Stimulated activated CD8-positive, alpha-beta memory T cell treated with anti-CD3 and anti-CD28 coated beads, Interleukin-2, amount 100 ng/mL, for 1 hour (primary cell): ENCODE data around the gene SUMO2.
A peak's percentile ranks its signal among the peaks of the same experiment; 100 is the strongest.
"Not testable (repeated sequence)": the region's sequence is repeated elsewhere in the genome, so short reads cannot be mapped to it uniquely, and the experiment has no call there.

ENCODE experiments used
- DNase-seq, 2 donors: peaks; one replicate each; pipeline ENCODE4 v3.0.0-alpha.2; 2020; ENCODE audit warnings: low read depth in 2 of 2

Gene SUMO2

GRCh38 chr17:75181608-75182318 lies 996 bp downstream of the SUMO2 start:
- DNase-seq: peak in 1 of 2 donors; percentile 16

- DNase-seq: no peak
These were observed 1.6 kb downstream of the SUMO2 start for GRCh38 chr17:75181110-75181509.

- DNase-seq: no peak
These were observed 4.3 kb downstream of the SUMO2 start for GRCh38 chr17:75178453-75178852.

- no peak for DNase-seq
These were observed 6.1 kb downstream of the SUMO2 start for GRCh38 chr17:75176625-75177024.

DNA sequence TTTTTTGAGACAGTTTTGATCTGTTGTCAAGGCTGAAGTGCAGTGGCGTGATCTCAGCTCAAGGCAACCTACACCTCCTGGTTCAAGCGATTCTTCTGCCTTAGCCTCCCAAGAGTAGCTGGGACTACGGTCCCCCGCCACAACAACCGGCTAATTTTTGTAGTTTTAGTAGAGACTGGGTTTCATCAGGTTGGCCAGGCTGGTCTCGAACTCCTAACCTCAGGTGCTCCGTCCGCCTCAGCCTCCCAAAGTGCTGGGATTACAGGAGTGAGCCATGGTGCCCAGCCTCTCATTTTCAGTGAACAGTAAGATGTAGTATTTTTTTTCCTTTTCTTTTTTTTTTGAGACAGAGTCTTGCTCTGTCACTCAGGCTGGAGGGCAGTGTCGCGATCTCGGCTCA lies 7.8 kb downstream of the SUMO2 start:
- DNase-seq: no peak

DNA sequence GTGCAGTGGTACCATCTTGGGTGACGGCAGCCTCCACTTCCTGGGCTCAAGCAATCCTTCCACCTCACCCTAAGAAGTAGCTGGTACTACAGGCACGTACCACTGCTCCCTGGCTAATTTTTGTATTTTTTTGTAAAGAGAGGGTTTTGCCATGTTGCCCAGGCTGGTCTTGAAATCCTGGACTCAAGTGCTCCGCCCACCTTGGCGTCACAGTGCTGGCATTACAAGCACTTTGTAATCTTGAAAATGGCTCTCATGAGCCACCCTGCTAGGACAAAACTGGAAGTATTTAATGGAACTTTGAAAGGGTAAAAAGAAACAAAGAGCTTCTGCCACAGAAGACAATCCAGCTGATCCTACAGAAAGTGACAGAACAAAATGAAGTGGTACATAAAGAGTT lies 9.2 kb downstream of the SUMO2 start:
- DNase-seq: no peak

DNA sequence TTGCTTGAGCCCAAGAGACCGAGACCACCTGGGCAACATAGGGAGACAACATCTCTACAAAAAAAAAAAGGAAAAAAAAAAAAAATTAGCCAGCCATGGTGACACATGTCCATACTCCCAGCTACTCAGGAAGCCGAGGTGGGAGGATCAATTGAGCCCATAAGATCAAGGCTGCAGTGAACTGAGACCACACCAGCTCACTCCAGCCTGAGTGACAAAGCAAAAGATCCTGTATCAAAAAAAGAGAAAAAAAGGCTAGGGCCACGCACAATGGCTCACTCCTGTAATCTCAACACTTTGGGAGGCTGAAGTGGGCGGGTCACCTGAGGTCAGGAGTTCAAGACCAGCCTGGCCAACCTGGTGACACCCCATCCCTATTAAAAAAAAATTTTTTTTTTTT lies 13.8 kb downstream of the SUMO2 start:
- no peak for DNase-seq

- not testable (repeated sequence) for DNase-seq
These were observed 18.2 kb downstream of the SUMO2 start for GRCh38 chr17:75164606-75165005.

DNA sequence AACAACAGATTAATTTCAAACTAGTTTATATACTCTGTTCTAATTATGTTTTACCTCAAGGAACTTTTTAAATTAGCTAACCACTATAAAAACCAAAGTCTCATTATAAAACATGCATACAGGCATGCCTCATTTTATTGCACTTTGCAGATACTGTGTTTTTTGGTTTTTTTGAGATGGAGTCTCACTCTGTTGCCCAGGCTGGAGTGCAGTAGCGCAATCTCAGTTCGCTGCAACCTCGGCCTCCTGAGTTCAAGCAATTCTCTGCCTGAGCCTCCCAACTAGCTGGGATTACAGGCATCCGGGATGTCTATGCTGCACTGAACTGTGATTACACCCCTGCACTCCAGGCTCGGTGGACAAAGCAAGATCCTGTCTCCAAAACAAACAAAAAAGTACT lies 19.7 kb downstream of the SUMO2 start:
- DNase-seq: no peak

- DNase-seq: no peak
These were observed 22.5 kb downstream of the SUMO2 start for GRCh38 chr17:75160211-75160610.

- DNase-seq: no peak
These were observed 23.3 kb downstream of the SUMO2 start for GRCh38 chr17:75159196-75160031.

DNA sequence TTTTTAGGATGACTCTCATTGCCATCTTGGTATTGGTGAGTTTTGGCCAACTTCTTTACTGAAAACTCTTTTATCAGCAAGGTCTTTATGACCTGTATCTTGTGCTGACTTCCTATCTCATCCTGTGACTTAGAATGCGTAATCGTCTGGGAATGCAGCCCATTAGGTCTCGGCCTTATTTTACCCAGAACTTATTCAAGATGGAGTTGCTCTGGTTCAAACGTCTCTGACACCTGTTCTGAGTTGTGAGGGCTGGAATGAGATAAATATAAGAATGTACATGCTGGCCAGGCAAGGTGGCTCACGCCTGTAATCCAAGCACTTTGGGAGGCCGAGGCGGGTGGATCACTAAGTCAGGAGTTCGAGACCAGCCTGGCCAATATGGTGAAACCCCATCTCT lies 24.3 kb downstream of the SUMO2 start:
- DNase-seq: not testable (repeated sequence)

- DNase-seq: no peak
These were observed 27.6 kb downstream of the SUMO2 start for GRCh38 chr17:75155191-75155601.

- DNase-seq: peak; percentile 94 to 95
These were observed 28.3 kb downstream of the SUMO2 start, which contains the start of gene JPT1 for GRCh38 chr17:75154195-75155106. TSS of gene JPT1 (minus strand) at chr17:75154512. CDS start at chr17:75154397, 115 bp downstream.

DNA sequence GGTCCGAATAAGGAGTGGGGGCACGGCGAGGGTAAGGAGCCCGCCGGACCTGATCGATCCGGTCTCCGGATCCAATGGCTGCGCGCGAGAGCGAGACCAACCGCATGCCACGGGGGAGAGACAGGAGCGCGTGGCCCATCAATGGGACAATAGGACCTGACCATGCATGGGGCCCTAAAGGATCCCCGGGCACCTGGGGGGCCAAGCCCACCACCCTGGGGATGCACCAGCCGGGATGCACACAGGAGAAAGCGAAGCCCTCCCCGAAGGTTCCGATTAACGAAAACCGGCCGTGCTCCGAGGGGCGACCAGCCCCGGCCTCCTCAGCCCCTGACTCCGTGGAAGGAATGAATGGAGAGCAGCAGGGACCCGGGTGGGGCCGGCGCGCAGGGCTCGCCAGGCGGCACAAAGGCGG lies 29.0 kb downstream of the SUMO2 start:
- no peak for DNase-seq

- no peak for DNase-seq
These were observed 29.6 kb downstream of the SUMO2 start for GRCh38 chr17:75152922-75153779.

DNA sequence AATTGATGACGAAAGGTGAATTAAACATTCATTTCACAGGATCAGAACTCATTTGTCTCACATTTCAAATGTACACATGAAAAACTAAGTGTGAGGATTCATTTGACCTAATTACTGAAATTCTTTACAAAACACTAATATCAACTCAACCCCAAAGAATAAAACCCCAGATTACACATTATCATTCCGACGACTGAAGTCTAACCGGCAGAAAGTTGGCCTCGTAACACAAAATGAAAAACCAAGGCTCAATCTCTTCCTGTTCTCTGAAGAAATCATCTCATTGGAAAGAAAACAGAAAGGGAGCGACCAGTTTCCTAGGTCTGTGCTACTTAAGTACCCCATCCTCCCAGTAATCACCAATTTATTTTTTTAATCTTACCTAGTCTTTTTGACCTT lies 30.2 kb downstream of the SUMO2 start:
- no peak for DNase-seq

DNA sequence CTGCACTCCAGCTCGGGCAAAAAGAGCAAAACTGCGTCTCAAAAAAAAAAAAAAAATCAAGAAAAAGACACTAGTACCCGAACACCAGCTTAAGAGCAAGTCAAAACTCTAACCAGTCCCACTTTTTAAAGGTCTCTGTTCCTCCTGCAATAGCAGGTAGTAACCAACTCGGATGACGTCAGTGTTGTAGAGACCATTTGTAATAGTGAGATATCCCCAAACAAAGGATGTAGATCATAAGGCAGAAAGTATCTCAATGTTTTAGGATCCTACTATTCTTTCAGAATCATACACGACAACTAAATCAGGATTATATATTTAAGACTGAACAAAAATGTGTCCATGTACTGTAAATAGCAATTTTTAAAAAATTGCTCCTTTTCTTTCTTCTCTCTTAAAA lies 30.8 kb downstream of the SUMO2 start:
- no peak for DNase-seq

DNA sequence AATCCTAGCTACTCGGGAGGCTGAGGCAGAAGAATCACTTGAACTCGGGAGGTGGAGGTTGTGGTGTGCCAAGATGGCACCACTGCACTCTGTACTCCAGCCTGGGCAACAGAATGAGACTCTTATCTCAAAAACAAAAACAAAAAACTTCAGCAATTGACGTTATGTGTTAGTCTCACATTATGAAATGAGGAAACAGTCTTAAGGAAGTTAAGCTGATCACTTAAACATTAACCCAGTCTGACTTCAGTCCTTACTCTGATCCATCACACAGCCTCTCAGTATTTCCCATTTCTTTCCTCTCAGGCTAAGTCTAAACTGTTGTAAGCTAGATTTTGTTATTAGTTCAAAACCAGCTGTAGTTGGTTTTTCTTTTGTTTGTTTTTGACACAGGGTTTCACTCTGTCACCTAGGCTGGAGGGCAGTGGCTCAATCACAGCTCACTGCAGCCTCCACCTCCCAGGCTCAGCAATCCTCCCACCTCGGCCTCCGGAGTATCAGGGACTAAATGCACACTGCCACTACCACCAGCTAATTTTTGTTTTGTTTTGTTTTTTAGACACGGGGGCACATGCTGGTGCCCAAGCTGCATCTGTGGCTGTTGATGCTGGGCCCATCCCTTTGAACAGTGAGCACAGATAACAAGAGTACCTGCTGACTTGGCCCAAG lies 34.7 kb downstream of the SUMO2 start:
- no peak for DNase-seq

GRCh38 chr17:75146592-75146991 lies 36.2 kb downstream of the SUMO2 start:
- no peak for DNase-seq
